ENCODE measurements around the gene IMMP2L.

IMMP2L gene

DNA sequence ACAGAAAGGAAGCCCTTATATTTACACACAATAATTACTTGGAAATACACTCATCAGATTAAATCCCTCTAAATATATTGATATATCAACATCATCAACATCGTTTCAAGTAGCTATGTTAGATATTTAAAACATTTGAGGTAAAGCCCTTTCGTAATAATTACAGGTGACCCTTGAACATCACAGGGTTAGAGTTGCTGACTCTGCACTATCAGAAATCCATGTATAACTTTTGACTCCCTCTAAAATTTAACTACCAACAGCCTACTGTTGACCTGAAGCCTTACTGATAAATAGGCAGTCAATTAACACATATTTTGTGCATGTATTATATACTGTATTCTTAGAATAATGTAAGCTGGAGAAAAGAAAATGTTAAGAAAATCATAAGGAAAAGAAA is 505.9 kb downstream of the IMMP2L start:
- no peak for DNase-seq

- DNase-seq, result no peak
These were observed 509.3 kb downstream of the IMMP2L start for GRCh38 chr7:111053035-111053434.

GRCh38 chr7:111051832-111052231 is 510.5 kb downstream of the IMMP2L start:
- no peak for DNase-seq

GRCh38 chr7:111050875-111051416 is 511.3 kb downstream of the IMMP2L start:
- no peak for DNase-seq

DNA sequence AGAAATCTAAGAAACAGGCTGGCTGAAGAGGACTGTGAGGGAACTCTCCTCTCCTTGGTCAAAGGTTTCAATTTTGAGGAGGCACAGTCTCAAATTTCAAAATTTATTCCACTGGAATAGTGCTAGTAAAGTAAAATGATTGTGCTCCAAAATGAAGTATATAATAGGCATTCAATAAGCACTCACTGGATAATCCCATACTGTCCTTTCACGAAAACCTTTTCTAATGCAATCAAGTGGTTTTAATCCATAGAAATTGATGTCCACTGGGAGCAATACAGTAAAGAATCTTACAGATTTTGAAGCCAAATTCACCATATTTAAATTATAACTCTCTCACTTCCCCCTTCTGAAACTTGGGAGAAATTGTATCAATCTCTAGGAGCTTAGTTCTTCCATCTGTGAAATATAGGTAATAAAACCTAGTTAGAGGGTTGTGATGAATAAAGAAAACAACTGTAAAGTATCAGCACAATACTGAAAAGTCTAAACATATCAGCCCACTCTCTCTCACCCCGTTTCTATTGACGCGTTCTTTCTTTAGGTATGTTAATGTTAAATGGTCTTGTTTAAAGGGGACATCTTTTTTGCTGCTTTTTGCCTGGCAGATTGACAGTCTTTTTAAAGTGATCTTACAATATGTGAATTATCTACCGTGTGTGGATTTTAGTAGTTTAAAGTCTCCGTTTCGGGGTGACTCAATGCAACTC is 512.2 kb downstream of the IMMP2L start:
- DNase-seq, result no peak

- DNase-seq, result no peak
These were observed 514.7 kb downstream of the IMMP2L start for GRCh38 chr7:111047595-111047994.

- no peak for DNase-seq
These were observed 516.8 kb downstream of the IMMP2L start for GRCh38 chr7:111045449-111045848.

DNA sequence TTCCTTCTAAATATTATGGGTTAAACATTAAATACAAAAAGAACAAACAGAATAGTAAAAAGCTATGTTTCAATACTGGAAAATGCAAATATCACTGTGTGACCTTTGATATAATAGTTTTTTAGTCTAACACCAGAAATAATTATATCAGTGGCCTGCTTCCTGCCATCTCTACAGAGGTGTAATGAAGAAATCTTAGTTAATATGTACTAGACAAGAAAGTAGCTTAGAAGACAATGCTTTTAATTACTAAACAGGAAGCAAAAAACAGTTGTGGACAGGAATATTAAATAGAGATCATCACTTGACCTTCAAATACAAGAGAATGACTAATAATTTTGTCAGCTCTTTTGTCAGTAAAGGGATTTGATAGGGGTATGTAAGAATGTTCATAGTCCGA is 518.7 kb downstream of the IMMP2L start:
- DNase-seq, result no peak

- no peak for DNase-seq
These were observed 519.5 kb downstream of the IMMP2L start for GRCh38 chr7:111042842-111043241.

DNA sequence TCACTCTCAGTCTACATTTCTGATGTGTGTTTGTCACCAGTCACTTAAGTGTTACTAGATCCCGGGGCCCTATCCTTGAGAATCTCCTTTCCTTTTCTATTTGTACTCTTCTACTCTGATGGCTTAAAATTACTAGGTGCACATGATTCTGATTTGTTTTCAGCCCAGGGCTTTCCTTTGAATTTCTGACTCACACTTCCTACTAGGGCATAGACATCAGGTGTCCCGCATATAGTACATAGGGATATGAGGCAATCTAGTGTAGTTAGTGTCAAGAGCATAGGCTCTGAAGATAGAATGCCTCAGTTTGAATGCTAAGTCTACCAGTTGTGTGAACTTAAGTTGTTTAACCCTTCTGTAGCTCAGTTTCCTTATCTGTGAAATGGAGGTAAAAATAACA is 520.7 kb downstream of the IMMP2L start:
- no peak for DNase-seq

DNA sequence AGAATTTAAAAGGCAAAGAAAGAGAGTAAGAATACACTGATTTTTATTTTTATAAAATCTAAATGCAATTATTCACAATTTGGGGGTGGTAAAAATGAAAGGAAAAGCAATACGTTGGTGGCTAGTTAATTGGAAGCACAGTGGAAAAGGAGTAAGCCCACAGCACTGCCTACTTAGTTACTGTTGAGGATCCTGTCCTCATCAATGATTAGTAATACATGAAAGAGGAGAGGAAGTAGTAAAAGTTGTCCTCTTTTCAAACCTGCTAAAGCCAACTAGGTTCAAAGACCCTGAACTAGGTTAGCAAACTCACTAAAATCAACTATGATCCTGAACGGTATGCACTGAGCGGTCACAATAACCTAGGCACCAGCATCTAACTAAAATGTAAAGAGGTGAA is 524.1 kb downstream of the IMMP2L start:
- DNase-seq, result no peak

GRCh38 chr7:111031916-111032315 is 530.4 kb downstream of the IMMP2L start:
- no peak for DNase-seq

- no peak for DNase-seq
These were observed 532.0 kb downstream of the IMMP2L start for GRCh38 chr7:111030336-111030735.

DNA sequence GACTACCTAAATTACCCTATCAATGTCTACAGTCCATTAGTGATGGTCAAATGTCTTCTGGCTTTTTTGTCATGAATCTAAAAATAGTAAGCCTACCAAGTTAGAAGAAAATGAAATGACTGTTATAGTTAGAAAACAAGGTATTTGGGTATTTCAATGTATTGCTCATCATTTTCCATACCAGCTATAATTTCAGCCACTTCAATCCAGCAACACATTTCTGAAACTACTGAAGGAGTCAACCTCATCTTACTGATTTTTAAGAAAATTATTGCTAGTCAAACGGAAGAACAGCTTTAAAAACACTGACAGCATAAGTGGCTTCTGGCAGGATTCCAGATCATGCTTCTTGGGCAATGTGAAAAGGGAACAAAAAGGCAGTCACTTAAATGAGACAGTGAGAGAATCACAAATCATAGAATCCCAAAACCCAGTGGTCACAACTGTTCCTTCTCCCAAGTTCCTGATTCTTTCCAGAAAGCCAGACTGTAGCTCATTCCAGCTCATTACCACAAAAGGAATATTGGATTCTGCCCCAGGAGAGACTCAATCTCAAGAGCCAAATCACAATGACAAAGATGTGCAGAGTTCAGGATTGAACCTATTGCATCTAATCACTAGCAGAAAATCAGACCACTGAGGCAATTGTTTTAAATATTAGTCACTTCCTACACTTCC is 532.6 kb downstream of the IMMP2L start:
- DNase-seq, result peak; percentile 14

DNA sequence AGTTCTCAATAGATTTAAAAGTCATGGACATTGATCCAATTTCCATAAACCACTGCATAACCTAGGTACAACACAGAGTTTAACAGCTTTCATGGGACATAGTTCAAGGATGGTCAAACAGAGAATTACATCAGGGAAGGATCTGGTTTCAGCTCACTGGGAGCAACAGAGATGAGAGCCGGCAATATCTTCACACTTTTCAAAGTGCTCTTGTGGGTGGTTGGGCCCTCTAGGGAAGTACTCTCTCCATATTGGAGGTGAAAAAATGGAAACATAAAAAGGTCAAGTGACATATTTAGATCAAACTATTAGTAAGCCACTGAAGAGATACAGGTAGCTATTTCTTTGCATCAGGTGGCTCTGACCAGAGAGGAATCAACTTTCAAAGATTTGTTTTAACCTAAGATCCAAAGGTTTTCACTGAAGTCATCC is 533.1 kb downstream of the IMMP2L start:
- no peak for DNase-seq

DNA sequence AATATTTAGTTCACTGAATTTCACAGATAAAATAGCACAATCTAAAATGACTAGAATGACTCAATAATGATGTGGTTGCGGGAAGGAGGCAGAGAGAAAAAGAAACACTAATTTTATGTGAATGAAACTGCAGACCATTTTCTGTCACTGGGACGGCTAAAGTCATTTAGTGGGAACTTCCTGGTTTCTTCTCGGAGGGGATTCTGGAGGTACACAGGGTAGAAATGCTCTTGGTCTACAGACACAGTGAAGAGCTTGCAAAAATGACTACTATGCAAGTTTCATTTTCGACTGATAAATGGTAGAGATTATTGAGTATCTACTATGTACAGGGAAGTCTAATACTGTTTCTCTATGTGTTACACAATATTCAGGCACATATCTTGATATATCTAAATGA is 534.9 kb downstream of the IMMP2L start:
- DNase-seq, result no peak

DNA sequence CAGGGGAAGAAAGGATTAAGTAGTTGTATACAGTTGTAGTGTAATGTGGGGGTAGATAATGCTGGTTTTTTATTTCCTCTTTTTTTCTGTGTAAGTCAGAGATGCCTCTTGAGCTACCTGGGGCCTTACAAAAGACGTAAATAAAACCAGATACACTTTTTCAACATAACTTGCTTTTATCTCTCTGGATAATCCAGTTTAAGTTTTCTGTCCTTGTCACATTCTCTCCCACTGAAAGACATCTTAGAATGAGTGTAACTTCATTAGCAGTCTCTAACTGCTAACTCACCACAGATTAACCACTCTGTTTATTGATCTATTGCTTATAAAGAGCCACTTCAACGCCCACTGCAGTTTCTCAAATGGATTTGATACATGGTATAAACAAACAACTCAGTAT is 535.5 kb downstream of the IMMP2L start:
- DNase-seq, result no peak

DNA sequence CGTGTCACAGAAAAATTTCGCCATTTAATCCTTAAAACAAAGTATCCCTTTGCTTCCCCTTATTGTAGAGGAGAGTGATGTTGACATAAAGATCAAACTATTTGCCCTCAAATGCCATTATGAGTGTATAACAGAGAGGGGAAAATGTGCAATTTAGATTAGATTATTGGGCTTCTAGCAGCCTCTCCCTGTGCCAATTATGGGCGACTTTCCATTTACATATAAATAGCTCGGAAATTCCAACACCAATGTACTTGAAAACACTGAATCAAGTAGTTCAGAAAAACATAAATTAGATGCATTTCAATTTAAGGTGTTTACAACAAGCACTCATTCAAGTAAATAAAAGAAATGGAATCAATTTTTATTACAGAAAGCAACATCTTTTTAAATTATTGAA is 535.9 kb downstream of the IMMP2L start:
- DNase-seq, result no peak

DNA sequence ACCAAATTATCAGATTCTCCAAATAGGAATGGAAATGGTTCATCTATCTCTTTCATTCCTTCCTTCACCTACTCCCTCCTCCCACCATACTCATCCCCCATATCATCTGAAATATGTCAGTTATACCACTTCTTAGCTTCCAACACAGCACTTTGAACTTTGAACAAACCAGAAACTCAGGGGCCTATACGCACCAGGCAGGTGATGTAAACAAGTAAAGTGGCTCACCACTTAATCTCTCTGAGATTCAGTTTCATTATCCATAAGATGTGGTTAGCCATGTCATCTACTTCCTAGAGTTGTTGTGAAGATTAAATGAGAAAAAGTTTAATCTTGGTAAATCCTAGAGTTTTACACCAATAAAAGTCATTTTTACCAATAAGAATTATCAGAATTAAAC is 537.3 kb downstream of the IMMP2L start:
- DNase-seq, result no peak

DNA sequence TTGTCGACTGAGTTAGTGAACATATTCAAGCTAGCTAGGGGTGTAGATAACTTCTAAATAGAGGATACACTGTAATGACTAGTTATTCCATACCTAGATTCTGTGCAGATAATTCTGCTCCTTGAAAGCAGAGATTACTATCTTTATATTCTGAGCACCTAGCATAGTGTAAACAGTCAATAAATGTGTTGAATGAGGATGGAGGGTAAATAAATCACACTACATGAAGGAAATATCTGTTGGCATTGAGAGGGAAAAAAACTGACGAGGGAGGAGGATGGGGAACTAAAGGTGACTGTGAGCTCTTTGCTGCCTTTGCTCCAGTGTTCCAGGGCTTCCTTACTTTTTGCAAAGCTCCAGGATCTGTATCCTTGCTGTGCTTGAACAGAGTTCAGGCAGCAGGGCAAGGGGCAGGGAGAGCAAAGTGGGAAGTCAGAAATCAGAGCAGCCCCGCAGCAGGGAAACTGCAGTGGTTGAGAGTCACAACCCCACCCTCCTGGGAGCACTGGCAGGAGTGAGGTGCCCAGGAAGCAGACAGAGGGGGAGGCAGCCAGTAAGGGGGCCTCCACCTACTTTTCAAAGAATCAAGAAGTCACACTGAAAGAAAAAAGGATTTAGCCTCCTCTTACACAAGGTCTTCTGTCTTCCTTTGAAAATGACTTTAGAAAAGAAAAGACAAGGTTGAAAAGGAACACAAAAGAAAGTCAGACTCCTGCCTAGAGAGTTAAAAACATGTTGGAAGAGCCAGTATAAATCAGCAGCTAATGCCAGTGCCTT is 543.1 kb downstream of the IMMP2L start:
- no peak for DNase-seq

GRCh38 chr7:111018447-111018846 is 543.8 kb downstream of the IMMP2L start:
- DNase-seq, result no peak

- no peak for DNase-seq
These were observed 548.2 kb downstream of the IMMP2L start for GRCh38 chr7:111014079-111014478.

DNA sequence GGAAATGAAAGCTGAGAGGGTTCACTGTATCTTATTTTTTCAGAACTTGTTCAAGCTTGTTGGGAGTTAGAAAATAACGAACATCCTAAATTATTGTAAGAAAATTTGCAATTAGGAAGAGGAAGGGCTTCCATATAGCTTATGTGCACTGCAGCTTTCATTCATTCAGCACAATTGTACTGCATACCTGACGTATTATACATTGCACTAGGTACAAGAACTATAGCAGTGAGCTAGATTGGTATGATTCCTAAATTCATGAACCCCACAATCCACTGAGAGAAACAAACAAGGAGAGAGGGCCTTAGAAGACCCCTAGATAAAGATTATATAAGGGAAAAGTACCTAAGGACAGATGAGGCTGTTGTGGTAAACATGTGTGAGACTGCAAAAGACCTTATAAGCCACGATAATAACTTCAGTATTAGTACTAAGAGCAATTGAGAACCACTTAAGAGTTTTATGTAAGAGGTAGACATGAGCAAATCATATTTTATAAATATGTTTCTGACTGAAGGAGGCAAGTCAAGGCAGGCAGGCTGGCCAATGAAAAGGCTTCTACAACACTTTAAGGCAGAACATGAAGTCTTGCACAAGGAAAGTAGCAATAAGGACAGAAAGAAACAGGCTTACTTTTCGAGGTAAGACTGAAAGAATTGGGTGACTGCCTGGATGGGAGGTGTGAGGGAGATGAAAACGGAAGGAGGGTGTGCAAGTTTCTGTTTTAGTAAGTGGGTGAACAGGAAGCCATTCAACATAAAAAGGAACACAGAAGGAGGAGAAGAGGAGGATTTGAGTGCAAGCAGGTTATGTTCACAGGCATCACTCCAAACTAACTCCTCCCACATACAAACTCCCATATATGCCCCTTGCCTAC is 549.3 kb downstream of the IMMP2L start:
- DNase-seq, result no peak

Measured in NCI-H1105 (cell line).